Left kidney (tissue), 8 donors: ENCODE data around the gene SPTAN1. TPM values are rescaled to one million over a fixed set of nuclear protein-coding genes. Genes with fewer than 3 reads are reported as not detected.
"Not testable (repeated sequence)": the region's sequence is repeated elsewhere in the genome, so short reads cannot be mapped to it uniquely, and the experiment has no call there.

Experiments
- DNase-seq: peaks from one replicate; pipeline ENCODE4 v3.0.0-alpha.2; 2013
- long read RNA-seq, 8 donors: transcript quantifications; one replicate each; lab custom pipeline, GENCODE V29; 2026
- polyA plus RNA-seq: library from polyadenylated mRNA; unstranded; fragments of 120-200 nt; gene quantifications from one replicate; pipeline ENCODE4 v1.2.1, GENCODE V29; 2013; ENCODE audit not compliant: insufficient read length

The SPTAN1 gene
- polyA plus RNA-seq = 407 TPM
- long read RNA-seq, donor 1, full-length matches to known transcripts = 42 of 213 reads
- long read RNA-seq, donor 1, partial matches to known transcripts = 137 of 213 reads
- long read RNA-seq, donor 1, other reads (novel, unspliced or antisense) = 34 of 213 reads
- long read RNA-seq, donor 2, transcript SPTAN1-221 (5 exons, 1,503 nt) = major isoform, 8 of 69 reads
- long read RNA-seq, donor 2, transcript SPTAN1-211 (6 exons, 1,713 nt) = minor isoform, 7 of 69 reads
- long read RNA-seq, donor 2, partial matches to known transcripts = 45 of 69 reads
- long read RNA-seq, donor 2, other reads (novel, unspliced or antisense) = 0 of 69 reads
- long read RNA-seq, donor 3, full-length matches to known transcripts = 17 of 107 reads
- long read RNA-seq, donor 3, partial matches to known transcripts = 70 of 107 reads
- long read RNA-seq, donor 3, other reads (novel, unspliced or antisense) = 20 of 107 reads
- long read RNA-seq, donor 4, partial matches to known transcripts = 0 of 6 reads
- long read RNA-seq, donor 4, other reads (novel, unspliced or antisense) = 0 of 6 reads
- long read RNA-seq, donor 5, full-length matches to known transcripts = 17 of 27 reads
- long read RNA-seq, donor 5, partial matches to known transcripts = 10 of 27 reads
- long read RNA-seq, donor 5, other reads (novel, unspliced or antisense) = 0 of 27 reads
- long read RNA-seq, donor 6, full-length matches to known transcripts = 21 of 37 reads
- long read RNA-seq, donor 6, partial matches to known transcripts = 16 of 37 reads
- long read RNA-seq, donor 6, other reads (novel, unspliced or antisense) = 0 of 37 reads
- long read RNA-seq, donor 7, full-length matches to known transcripts = 23 of 189 reads
- long read RNA-seq, donor 7, partial matches to known transcripts = 122 of 189 reads
- long read RNA-seq, donor 7, other reads (novel, unspliced or antisense) = 44 of 189 reads
- long read RNA-seq, donor 8, transcript SPTAN1-211 (6 exons, 1,713 nt) = major isoform, 5 of 13 reads
- long read RNA-seq, donor 8, partial matches to known transcripts = 0 of 13 reads
- long read RNA-seq, donor 8, other reads (novel, unspliced or antisense) = 0 of 13 reads

DNA sequence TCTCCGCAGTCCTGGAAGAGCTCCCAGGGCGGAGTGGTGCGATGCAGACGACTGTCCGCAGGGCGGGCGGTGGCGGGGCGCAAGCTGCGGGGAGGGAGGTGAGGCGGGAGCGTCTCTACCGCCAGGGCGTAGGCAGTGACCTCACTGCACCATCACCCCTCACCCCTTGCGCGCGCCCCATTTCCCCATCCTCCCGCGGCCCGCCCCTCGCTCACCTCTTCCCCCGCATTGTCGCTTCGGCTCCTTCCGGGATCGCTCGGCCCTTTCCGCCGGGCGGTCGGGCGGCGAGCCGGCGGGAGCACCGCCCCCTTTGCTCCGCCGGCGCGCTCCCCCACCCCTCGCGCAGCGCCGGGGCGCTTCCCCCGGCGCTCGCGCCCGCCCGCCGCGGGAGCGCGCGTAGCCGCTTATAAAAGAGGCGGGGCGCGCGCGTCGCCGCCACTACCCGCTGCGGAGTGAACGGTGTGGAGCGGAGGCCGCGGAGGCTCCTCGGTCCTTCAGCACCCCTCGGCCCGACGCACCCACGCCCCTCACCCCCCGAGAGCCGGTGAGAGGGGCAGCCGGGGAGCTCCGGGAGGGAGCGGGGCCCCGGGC, at the start of gene SPTAN1:
SPTAN1 (plus strand) TSS at position 435 of the 591 bp plus-strand sequence. CDS start 14,154 bp downstream, outside the sequence.
- DNase-seq = peak; percentile 88

DNA sequence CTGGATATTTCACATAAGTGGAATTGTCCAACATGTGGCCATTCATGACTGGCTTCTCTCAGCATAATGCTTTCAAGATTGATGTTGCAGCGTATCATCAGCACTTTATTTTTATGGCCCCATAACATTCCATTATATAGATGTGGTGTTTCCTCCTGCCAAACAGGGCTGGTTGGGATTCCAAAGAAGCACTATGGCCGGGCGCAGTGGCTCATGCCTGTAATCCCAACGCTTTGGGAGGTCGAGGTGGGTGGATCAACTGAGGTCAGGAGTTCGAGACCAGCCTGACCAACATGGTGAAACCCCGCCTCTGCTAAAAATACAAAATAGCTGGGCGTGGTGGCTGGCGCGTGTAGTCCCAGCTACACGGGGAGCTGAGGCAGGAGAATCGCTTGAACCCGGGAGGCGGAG, 49.0 kb upstream of the SPTAN1 start:
- DNase-seq = not testable (repeated sequence)

DNA sequence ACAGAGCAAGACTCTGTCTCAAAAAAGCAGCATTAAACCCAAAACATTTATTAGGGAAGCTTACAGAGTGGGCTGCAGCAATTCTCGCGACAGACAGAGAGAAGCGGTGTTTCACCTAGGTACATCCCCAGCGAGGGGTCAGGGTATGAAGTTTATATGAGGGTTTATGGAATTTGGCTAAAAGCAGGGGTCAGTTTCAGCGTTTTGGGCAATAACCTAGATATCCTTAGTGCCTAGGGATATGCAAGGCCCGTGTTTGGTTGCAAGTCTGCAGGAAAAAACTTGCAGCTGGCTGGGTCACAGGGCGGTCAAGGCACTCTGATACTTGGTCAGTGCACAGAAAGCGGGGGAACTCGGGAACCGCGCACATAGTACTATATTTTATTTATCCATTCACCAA, 48.5 kb upstream of the SPTAN1 start:
- peak; percentile 25 for DNase-seq

DNA sequence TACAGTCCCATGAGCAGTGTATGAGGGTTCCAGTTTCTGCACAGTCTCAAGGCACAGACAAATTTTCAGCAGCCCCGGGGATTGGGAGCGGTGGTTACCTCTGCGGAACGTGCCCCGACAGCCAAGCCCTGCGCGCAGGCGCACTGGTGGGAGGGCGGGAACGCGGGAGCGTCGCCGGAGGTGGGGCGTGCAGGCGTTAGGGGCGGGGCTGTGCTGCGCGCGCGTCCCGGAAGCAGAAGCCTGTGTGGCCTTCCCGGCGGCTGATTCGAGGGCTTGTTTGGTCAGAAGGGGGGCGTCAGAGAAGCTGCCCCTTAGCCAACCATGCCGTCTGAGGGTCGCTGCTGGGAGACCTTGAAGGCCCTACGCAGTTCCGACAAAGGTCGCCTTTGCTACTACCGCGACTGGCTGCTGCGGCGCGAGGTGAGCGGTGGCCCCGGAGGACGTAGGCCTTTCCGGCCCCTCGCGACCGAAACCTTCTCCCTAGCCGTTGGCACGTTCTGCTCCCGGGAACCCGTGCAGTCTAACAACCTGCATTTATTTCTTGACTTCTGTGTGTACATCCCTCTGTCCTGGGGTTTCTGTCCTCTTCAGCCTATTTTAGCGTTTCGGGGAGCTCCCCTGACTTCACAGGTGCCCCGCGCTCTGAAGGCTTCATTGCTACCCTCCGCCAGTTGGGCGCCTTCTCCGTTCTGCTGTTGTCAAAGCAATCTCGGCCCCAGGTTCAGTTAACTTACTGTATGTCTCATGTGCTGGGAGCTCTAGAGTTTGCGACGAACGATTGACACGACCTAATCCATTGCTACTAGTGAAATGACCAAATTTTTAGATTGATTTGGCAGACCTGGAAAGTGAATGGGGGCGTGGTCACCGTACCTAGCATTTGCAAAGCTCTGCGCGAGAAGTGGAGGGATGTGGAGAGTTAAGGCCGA, 47.6 kb upstream of the SPTAN1 start, which contains the start of gene GLE1:
GLE1 (plus strand) TSS at position 235 of the 929 bp plus-strand sequence; CDS start at position 322, 87 bp downstream.
- peak; percentile 92 for DNase-seq

DNA sequence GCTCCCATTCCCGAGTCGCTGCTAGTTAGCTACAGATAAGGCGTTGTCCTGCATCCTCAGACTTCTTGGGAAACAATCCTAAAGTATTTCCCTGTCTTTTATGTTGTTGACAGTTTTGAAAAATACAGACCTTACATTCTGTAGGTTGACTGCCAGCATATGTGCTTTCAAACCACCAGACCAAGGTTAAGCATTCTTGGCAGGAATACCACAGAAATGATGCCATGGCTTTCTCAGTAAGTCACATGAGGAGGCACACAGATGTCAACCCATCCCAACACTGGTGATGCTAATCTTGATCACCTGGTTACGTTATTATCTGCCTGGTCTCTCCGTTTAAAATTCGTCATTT, 47.0 kb upstream of the SPTAN1 start:
- DNase-seq = no peak

DNA sequence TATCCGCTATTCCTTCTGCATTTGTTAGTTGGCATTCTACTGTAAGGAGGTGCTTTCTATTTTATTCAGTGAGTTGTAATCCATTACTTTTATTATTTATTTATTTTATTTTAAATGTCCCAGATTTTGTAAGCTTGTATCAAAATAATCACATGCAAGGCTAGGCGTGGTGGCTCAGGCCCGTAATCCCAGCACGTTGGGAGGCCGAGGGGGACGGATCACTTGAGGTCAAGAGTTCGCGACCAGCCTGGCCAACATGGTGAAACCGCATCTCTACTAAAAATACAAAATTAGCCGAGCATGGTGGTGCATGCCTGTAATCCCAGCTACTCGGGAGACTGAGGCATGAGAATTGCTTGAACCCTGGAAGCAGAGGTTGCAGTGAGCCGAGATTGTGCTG, 46.5 kb upstream of the SPTAN1 start:
- not testable (repeated sequence) for DNase-seq

DNA sequence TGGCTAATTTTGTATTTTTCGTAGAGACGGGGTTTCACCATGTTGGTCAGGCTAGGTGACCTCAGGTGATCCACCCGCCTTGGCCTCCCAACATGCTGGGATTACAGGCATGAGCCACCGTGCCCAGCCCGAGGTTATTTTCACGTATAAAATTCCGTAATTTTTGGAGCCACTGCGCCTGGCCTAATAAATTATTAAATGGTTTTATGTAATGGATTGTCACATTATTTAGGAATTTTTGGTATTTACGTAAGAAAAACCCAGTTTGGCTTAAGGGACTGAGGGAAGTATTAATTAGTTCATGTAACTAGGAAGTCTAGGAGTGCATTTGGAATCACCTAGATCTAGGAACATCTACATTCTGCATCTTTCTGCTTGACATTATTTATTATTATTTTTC, 39.6 kb upstream of the SPTAN1 start:
- no peak for DNase-seq

DNA sequence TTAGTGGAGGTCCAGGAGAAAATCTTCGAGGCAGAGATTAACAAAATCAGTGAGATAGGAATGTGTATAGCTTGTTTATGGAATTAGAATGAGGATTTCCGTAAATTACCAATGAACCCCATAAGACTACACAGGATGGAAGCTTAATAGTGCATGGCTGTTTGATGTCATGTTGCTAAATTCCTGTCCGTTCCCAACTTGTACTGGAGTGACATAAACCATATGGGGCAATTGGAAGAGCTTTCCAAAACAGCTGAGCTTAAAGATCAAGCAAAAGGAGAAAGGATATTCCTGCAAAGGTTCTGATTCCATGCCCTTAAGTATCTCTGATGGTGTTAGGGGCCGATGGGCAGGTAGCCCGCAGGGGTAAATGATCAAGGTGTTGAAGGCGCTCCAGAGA, 30.4 kb upstream of the SPTAN1 start:
- peak; percentile 15 for DNase-seq

DNA sequence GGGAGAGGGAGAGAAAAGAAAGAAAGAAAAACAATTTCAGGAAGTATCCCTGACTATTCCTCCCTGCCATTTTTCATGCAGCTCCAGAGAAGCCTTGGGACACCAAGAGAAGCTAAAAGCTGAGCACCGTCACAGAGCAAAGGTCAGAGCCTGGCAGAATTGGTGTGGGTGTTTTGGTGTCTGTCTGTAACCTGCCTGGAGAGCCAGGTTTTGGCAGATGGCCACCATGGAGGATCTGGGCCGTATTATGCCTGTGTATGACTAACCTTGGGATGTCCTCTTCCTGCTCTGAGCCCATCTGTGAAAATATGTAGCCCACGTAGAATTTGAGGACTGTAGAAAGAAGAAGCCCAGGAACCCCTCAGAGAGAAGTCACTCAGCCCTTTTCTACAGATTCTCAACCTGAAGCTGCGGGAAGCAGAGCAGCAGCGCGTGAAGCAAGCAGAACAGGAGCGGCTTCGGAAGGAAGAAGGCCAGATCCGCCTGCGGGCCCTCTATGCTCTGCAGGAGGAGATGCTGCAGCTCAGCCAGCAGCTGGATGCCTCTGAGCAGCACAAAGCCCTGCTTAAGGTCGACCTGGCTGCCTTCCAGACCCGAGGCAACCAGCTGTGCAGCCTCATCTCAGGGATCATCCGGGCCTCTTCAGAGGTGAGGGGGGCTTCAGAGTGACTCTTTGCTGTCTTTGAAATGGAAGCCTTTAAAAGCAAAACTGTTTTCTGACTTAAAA, 29.0 kb upstream of the SPTAN1 start:
- peak; percentile 36 for DNase-seq

DNA sequence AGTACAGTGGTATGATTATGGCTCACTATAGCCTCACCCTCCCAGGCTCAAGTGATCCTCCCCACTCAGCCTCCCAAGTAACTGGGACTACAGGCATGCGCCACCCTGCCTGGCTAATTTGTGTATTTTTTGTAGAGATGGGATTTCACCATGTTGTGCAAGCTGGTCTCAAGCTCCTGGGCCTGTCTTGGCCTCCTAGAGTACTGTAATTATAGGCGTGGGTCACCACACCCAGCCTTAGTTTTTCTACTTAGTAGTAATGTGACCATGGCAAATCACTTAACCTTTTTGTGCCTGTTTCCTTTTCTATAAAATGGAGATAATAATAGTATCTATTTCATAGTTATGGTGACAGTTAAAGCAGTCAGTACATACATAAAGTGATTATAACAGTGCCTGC, 25.7 kb upstream of the SPTAN1 start:
- DNase-seq = no peak

DNA sequence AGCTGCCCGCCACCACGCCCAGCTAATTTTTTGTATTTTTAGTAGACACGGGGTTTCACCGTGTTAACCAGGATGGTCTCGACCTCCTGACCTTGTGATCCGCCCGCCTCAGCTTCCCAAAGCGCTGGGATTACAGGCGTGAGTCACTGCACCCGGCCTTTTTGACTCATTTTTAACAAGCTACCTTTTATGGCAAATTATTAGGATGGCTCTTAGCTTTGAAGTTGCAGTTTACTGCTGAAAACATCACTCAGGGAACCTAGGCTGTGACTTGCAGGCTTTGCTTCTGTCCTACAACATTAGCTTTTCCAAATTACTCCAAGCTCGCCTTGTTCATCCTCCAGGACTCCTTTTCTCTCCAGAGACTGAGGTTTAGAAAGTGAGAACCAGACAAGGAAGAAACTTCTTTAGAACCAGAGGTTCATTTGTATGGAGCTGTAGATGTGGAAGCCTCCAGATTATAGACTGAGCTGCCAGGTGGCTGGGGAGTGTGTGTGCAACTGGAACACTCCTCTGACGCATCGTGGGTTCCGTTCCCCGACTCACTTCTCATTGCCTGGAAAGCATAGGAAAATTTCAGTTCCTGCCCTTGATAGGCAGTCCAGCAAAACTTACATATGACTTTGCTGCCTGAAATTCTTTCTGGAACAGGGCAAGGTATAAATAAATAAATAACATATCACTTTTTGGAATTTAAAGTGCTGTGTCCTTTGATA, 23.8 kb upstream of the SPTAN1 start:
- no peak for DNase-seq

DNA sequence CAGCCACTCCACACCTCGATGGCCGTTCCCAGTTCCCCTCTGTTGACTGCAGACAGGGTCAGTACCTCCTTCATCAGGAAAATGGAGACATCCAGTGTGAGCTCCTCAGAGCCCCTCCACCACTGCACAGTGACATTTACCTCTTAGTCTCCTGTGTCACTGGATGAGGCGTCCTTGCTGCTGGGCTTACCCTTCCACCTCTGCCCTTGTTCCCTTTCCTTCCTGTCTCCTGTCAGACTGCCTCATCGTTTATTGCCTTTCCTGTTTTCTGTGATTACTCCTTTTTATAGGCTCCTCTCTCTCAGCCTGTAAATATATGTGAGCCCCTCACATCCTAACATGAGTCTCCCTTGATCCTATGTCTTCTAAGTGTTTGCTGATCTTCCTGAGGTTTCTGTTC, 23.2 kb upstream of the SPTAN1 start:
- no peak for DNase-seq

DNA sequence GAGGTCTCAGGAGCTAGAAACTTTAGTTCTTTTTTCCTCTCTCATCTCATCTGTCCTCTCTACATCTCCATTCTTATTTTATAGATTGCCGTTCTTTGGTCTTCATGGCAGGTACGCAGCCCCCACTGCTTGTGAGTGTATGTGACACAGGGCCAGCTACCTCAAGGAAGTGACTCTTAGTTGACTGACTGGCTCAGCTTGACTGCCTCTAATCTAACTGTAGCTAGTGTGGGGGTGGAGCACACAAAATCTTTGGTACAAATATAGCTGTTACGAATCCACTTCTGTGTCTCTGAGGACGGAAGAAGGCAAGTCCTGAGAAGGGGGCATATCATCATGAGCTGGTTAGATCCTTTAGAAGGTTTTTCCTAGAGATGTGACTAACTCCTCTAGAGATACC, 19.8 kb upstream of the SPTAN1 start:
- no peak for DNase-seq

DNA sequence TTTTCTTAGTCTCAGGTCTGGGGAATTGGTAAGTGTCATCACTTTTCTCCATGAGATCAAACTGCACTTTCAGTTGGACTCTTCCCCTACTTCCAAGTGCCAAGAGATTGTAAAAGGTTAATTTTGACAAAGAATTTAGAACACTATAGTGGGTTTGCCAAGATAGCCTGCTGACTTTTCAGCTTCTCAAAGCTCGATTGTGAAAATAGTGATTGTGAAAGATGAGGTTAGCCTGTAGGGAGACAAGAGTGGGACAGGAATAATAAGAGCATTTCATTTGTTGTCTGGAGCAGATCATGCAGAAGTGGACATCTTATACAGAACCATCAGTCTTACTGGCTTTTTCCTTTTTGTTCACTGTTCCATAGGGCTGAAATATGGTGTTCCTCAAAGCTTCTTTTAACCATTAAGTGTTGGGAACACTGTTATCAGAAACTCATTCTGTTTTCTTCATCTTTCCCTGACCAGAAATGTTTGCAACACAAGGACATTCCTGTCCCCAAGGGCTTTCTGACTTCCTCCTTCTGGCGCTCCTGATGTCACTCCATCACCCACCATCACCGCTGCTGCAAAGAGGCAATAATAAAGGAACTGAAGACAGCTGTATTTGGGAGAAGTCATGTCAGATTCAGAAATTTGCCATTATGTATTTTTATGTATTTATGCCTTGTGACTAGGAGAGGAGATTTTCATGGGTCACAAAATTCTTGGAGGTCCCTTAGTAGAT, 11.6 kb upstream of the SPTAN1 start:
- no peak for DNase-seq

DNA sequence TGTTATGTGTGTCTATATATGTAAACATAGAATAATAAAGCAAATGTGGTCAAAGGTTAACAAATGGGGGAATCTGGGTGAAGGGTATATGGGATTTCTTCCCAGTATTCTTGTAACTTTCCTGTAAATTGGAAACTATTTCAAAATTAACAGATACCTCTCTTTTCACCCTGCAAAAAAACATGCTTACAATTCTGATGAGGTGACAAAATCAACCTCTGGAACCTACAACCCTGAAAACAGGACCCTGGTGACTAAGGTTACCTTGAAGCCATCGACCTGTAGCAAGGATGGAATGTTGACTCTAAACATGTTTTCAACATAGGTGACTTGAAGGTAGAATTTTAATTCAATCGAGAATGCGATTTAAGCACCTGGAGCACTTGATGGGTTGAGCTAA, 5.9 kb upstream of the SPTAN1 start:
- DNase-seq = no peak

DNA sequence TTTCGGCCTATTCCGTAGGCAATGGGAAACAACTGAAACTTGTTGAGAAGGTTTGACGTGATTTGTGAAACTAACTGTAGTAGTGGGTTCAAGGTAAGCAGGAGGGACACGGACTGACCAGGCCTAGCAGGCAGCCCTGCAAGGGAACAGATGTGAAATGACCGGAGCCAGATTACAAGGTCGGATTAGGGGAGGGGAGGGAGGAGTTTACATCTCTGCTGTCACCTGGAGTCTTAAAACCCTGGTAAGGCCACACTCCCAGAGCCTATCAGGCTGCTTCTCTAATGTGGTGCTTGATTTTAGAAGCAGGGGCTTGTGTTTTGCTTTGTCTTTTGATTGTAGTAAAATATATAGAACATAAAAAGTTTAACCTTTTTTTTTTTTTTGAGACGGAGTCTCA, 3.5 kb upstream of the SPTAN1 start:
- DNase-seq = no peak

DNA sequence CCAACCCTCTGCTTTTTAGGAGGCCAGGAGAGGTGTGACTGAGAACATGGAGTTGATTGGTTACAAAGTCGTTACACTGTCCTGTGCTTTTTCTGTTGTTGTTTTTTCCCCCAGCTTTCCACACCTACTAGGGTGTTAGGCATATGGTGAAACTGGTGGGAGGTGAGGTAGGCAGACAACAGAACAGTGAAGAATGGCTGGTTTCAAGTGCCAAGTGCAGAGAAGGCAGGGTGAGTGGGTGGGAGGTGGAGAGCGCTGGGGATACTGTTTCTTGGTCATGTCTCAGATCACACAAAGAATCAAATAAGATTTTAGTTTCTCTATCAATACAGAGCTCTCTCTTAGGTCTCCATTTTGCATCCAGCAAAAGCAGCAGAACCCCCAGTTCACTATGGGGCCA, 2.2 kb upstream of the SPTAN1 start:
- peak; percentile 15 for DNase-seq

DNA sequence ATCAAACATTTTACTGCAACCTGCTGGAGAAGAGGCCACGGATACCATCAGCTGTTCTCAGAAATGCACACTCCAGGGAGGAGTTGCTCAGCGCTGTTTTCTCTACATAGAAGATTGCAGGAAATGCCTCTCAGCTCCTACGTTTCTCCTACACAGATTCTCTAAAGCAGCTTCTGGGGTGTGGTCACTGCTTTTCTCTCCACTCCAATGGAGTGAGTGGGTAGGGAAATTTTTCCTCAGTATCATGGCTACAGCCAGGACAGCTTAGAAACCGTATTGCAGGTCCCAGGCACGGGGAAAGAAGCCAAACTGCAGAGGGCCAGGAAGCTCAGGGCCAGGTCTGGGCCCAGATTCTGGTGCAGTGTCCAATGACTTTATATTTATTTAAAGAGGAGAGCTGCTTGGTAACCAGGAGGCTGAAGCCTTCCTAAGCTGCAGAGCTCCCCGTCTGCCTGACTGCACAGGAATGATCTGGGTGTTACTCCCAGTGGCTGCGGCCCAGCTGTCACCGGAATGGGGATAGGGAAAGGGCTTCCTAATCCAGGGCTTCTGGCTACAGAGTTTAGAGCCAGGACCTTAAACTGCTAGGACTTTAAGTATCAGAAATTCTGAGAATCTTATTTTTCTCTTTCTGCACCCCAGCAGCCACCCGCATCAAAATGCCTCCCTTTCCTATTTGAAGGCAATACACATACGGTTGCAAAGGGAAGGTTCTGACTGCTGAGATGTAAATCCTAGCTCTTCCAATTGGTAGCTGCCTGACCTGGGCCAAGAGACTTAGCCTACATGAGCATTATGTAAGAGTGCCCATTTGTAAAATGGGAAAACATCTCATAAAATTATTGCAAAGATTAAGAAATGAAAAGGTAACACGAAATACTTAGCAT, 1.4 kb upstream of the SPTAN1 start:
- DNase-seq = peak; percentile 21
